ENCODE measurements around the gene CRB3. TPM values are rescaled to one million over a fixed set of nuclear protein-coding genes. Genes with fewer than 3 reads are reported as not detected.
"Not testable (repeated sequence)": the region's sequence is repeated elsewhere in the genome, so short reads cannot be mapped to it uniquely, and the experiment has no call there.

Gene CRB3
- total RNA-seq, 1 experiment from 2014 or later = not detected

GRCh38 chr19:6501740-6502648 lies 37.9 kb downstream of the CRB3 start, which contains the start of gene TUBB4A:
TSS of gene TUBB4A (minus strand) at chr19:6502309. CDS start at chr19:6502212, 97 bp downstream.
- no peaks in the 10 kb centered on the region for H3K4me1 ChIP-seq (replicated peaks)
- H3K4me3 ChIP-seq = no peak within 1 kb of the TSS
- H3K36me3 ChIP-seq = no peaks in the 10 kb centered on the region
- H3K9me3 ChIP-seq (replicated peaks) = no peaks in the 10 kb centered on the region
- no peak within 1 kb of the TSS for H3K27ac ChIP-seq
- peaks cover 18% of the 10 kb centered on the region for H3K27me3 ChIP-seq (replicated peaks)
- no peak for DNase-seq (ENCODE audit: low read depth in 1 of 2, low spot score in 2 of 2)

GRCh38 chr19:6503407-6504201 lies 39.5 kb downstream of the CRB3 start:
- Histone ChIP-seq H3K36me3 (no peaks in the 10 kb centered on the region), H3K27me3 (replicated peaks) (peaks cover 18% of the 10 kb centered on the region), H3K4me3 (no peak overlapping the region), H3K9me3 (replicated peaks) (no peaks in the 10 kb centered on the region), H3K27ac (no peak overlapping the region), H3K4me1 (replicated peaks) (no peaks in the 10 kb centered on the region)
- DNase-seq (ENCODE audit: low read depth in 1 of 2, low spot score in 2 of 2) = no peak

- not testable (repeated sequence) for DNase-seq (ENCODE audit: low read depth in 1 of 2, low spot score in 2 of 2); H3K9me3 ChIP-seq (replicated peaks); H3K27ac ChIP-seq; H3K27me3 ChIP-seq (replicated peaks); H3K36me3 ChIP-seq; H3K4me1 ChIP-seq (replicated peaks); H3K4me3 ChIP-seq
These were observed 44.1 kb downstream of the CRB3 start for GRCh38 chr19:6508028-6508771.

GRCh38 chr19:6509118-6509971 lies 45.3 kb downstream of the CRB3 start:
- no peak overlapping the region for H3K27ac ChIP-seq
- no peak overlapping the region for H3K4me3 ChIP-seq
- no peaks in the 10 kb centered on the region for H3K4me1 ChIP-seq (replicated peaks)
- H3K36me3 ChIP-seq = no peaks in the 10 kb centered on the region
- no peak for DNase-seq (ENCODE audit: low read depth in 1 of 2, low spot score in 2 of 2)
- H3K9me3 ChIP-seq (replicated peaks) = no peaks in the 10 kb centered on the region
- no peaks in the 10 kb centered on the region for H3K27me3 ChIP-seq (replicated peaks)

- no peaks in the 10 kb centered on the region for H3K36me3 ChIP-seq
These were observed 46.5 kb downstream of the CRB3 start for GRCh38 chr19:6510618-6511017.

GRCh38 chr19:6514089-6514488 lies 50.0 kb downstream of the CRB3 start:
- Histone ChIP-seq H3K36me3 (no peaks in the 10 kb centered on the region), H3K27ac (no peak overlapping the region), H3K27me3 (replicated peaks) (no peaks in the 10 kb centered on the region), H3K9me3 (replicated peaks) (no peaks in the 10 kb centered on the region), H3K4me1 (replicated peaks) (peaks cover 28% of the 10 kb centered on the region), H3K4me3 (no peak overlapping the region)
- DNase-seq (ENCODE audit: low read depth in 1 of 2, low spot score in 2 of 2) = no peak

More at GRCh38 chr19:6510618-6511017, 46.5 kb downstream of the CRB3 start:
- H3K9me3 ChIP-seq (replicated peaks) = no peaks in the 10 kb centered on the region
- no peaks in the 10 kb centered on the region for H3K27me3 ChIP-seq (replicated peaks)
- no peak overlapping the region for H3K4me3 ChIP-seq
- no peak for DNase-seq (ENCODE audit: low read depth in 1 of 2, low spot score in 2 of 2)
- no peaks in the 10 kb centered on the region for H3K4me1 ChIP-seq (replicated peaks)
- H3K27ac ChIP-seq = no peak overlapping the region

GRCh38 chr19:6514926-6515544 lies 51.0 kb downstream of the CRB3 start:
- no peak for DNase-seq (ENCODE audit: low read depth in 1 of 2, low spot score in 2 of 2)
- Histone ChIP-seq H3K4me1 (replicated peaks) (peaks cover 36% of the 10 kb centered on the region), H3K27ac (no peak overlapping the region)

GRCh38 chr19:6516018-6516658 lies 52.1 kb downstream of the CRB3 start:
- Histone ChIP-seq H3K27me3 (replicated peaks) (no peaks in the 10 kb centered on the region), H3K9me3 (replicated peaks) (no peaks in the 10 kb centered on the region), H3K4me3 (peak overlapping the region; percentile 44), H3K36me3 (no peaks in the 10 kb centered on the region), H3K27ac (peak overlapping the region; percentile 10), H3K4me1 (replicated peaks) (peaks cover 36% of the 10 kb centered on the region)
- peak; percentile 91 to 96 for DNase-seq (ENCODE audit: low read depth in 1 of 2, low spot score in 2 of 2)

More at GRCh38 chr19:6514926-6515544, 51.0 kb downstream of the CRB3 start:
- no peak overlapping the region for H3K4me3 ChIP-seq
- H3K36me3 ChIP-seq = no peaks in the 10 kb centered on the region
- H3K9me3 ChIP-seq (replicated peaks) = no peaks in the 10 kb centered on the region
- H3K27me3 ChIP-seq (replicated peaks) = no peaks in the 10 kb centered on the region

Other genes with a start within 250 kb of the CRB3 start
- gene MLLT1, start 184.3 kb upstream of the CRB3 start, total RNA-seq (2014; rRNA removed; shearing (Covaris generic)) = 9.1 and 13.4 TPM in 2 replicates
- not detected in 2 replicates for gene ACER1, start 130.7 kb upstream of the CRB3 start, total RNA-seq (2014; rRNA removed; shearing (Covaris generic))
- gene CLPP, start 102.7 kb upstream of the CRB3 start, total RNA-seq (2014; rRNA removed; shearing (Covaris generic)) = 106 and 118 TPM in 2 replicates
- 24.0 and 45.2 TPM in 2 replicates for gene ALKBH7, start 91.5 kb upstream of the CRB3 start, total RNA-seq (2014; rRNA removed; shearing (Covaris generic))
- gene PSPN, start 88.3 kb upstream of the CRB3 start, total RNA-seq (2014; rRNA removed; shearing (Covaris generic)) = 1.2 and 1.3 TPM in 2 replicates
- 35.6 and 46.9 TPM in 2 replicates for gene GTF2F1, start 71.1 kb upstream of the CRB3 start, total RNA-seq (2014; rRNA removed; shearing (Covaris generic))
- gene KHSRP, start 39.5 kb upstream of the CRB3 start, total RNA-seq (2014; rRNA removed; shearing (Covaris generic)) = 66.3 and 129 TPM in 2 replicates
- not detected in 2 replicates for gene SLC25A41, start 30.5 kb upstream of the CRB3 start, total RNA-seq (2014; rRNA removed; shearing (Covaris generic))
- gene SLC25A23, start 4.5 kb upstream of the CRB3 start, total RNA-seq (2014; rRNA removed; shearing (Covaris generic)) = 3.9 and 5.0 TPM in 2 replicates
- not detected in 2 replicates for gene DENND1C, start 17.5 kb downstream of the CRB3 start, total RNA-seq (2014; rRNA removed; shearing (Covaris generic))
- gene TUBB4A, start 38.0 kb downstream of the CRB3 start, total RNA-seq (2014; rRNA removed; shearing (Covaris generic)) = not detected in 2 replicates
- gene TNFSF9, start 66.8 kb downstream of the CRB3 start, total RNA-seq (2014; rRNA removed; shearing (Covaris generic)) = 16.3 and 18.2 TPM in 2 replicates
- 122 and 128 TPM in 2 replicates for gene CD70, start 126.9 kb downstream of the CRB3 start, total RNA-seq (2014; rRNA removed; shearing (Covaris generic))
- gene TNFSF14, start 205.9 kb downstream of the CRB3 start, total RNA-seq (2014; rRNA removed; shearing (Covaris generic)) = not detected in 2 replicates